ENCODE measurements around the gene TAF12.
"Not testable (repeated sequence)": the region's sequence is repeated elsewhere in the genome, so short reads cannot be mapped to it uniquely, and the experiment has no call there.

- not testable (repeated sequence) for TF ChIP-seq POLR2A (IDR thresholded peaks at IDR 0.05; ENCODE audit: low read depth, low read length); BACH1 (IDR thresholded peaks at IDR 0.05; ENCODE audit: borderline replicate concordance); CTCF (IDR thresholded peaks at IDR 0.05 in 2 of 3, conservative IDR thresholded peaks at IDR 0.05 in 1 of 3; ENCODE audit: control insufficient read depth in 2 of 3, extremely low read depth in 1 of 3, insufficient read depth in 1 of 3, low read depth in 3 of 3, low read length in 3 of 3)
Measured at GRCh38 chr1:28645406-28645805, 2.5 kb upstream of the TAF12 start.

All from GM12878 (cell line).